Skeletal muscle satellite cell (primary cell): ENCODE results near the gene BEND7.
"Not testable (repeated sequence)": the region's sequence is repeated elsewhere in the genome, so short reads cannot be mapped to it uniquely, and the experiment has no call there.

ENCODE experiments used
- H3K27me3 ChIP-seq: 2 replicates; pipeline ENCODE4 v1.7.0; 2013; ENCODE audit warnings: low read length; ENCODE audit not compliant: control insufficient read depth, insufficient read depth
- H3K36me3 ChIP-seq: 2 replicates; pipeline ENCODE4 v1.7.0; 2013; ENCODE audit warnings: mild to moderate bottlenecking, control low read depth, low read length; ENCODE audit not compliant: insufficient read depth
- H3K4me1 ChIP-seq: 2 replicates; pipeline ENCODE4 v1.7.0; 2013; ENCODE audit warnings: low read length; ENCODE audit not compliant: control insufficient read depth, insufficient read depth
- H3K4me2 ChIP-seq: 2 replicates; pipeline ENCODE4 v1.7.0; 2013; ENCODE audit warnings: mild to moderate bottlenecking, low read length
- H3K4me3 ChIP-seq: 2 replicates; pipeline ENCODE4 v1.7.0; 2013; ENCODE audit warnings: low read length
- H3K9ac ChIP-seq: 2 replicates; pipeline ENCODE4 v1.7.0; 2013; ENCODE audit warnings: mild to moderate bottlenecking, low read depth, low read length, moderate library complexity
- H3K9me3 ChIP-seq: replicated peaks from 2 replicates; pipeline ENCODE4 v1.7.0; 2013; ENCODE audit warnings: mild to moderate bottlenecking, control low read depth, low read length

BEND7 gene

DNA sequence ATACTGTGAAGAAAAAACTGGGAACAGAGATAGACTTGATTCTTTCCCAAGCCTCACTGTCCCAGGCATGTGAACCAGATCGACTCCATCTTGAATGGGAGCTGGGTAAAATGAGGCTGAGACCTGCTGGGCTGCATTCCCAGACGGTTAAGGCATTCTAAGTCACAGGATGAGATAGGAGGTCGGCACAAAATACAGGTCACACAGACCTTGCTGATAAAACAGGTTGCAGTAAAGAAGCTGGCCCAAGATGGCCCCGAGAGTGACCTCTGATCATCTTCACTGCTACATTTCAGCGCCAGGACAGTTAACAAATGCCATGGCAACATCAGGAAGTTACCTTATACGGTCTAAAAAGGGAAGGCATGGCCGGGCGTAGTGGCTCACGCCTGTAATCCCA lies 9.2 kb upstream of the BEND7 start:
- not testable (repeated sequence) for H3K4me1 ChIP-seq, H3K4me2 ChIP-seq, H3K4me3 ChIP-seq, H3K36me3 ChIP-seq, H3K9me3 ChIP-seq, H3K9ac ChIP-seq
- peaks cover 44% of the 10 kb centered on the region for H3K27me3 ChIP-seq

DNA sequence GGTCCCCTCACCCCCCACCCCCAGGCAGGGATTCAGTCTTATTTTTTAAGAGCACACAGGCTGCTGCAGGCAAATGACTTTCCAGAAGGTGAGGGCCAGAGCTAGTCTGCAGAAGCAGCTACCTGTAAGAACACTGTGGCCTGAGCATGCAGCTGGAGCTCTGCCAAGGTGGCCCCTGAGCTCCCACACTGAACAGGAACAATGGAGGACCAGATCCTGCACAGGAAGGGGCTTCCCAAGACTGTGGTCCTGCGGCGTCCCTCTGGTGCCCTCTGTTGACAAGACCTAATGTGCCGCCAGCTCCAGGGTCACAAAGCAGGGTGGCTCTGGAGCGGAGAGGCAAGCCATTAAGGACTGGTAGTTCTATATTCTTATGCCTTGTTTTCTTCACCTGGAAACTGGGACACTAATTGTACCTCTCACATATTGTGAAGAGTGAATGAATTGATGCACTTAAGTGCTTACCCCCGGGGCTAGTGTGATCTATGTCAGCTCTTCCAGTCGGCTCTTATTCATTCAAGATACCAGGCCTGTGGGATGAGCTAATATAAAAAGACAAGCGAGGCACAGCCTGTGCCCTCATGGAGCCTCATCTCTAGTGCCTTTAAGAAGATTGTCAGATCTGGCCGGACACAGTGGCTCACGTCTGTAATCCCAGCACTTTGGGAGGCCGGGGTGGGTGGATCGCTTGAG lies 8.0 kb upstream of the BEND7 start:
- Histone ChIP-seq H3K27me3 (peaks cover 35% of the 10 kb centered on the region), H3K4me3 (no peak overlapping the region)

DNA sequence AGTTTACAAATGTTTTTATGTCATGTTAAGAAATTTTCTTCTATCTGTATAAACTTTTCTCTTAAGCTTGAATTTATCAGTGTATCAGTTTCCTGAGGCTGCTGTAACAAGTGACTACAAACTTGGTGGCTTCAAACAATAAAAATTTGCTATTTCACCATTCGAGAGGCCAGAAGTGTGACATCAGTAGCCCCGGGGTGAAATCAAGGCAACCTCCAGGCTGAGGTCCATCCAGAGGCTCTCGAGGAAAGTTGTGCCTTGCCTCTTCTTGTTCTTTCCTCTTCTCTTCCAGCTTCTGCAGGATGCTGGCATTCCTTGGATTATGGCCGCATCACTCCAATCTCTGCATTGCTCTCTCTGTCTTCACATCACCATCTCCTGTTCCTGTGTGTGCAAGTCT lies 6.5 kb upstream of the BEND7 start:
- Histone ChIP-seq H3K4me2 (no peak overlapping the region), H3K4me3 (no peak overlapping the region), H3K9me3 (no peaks in the 10 kb centered on the region), H3K36me3 (no peaks in the 10 kb centered on the region), H3K27me3 (peaks cover 21% of the 10 kb centered on the region), H3K4me1 (no peaks in the 10 kb centered on the region), H3K9ac (no peak overlapping the region)

More for the DNA sequence above, 8.0 kb upstream of the BEND7 start:
- Histone ChIP-seq H3K4me1 (no peaks in the 10 kb centered on the region), H3K36me3 (no peaks in the 10 kb centered on the region), H3K9ac (no peak overlapping the region), H3K9me3 (no peaks in the 10 kb centered on the region), H3K4me2 (no peak overlapping the region)

DNA sequence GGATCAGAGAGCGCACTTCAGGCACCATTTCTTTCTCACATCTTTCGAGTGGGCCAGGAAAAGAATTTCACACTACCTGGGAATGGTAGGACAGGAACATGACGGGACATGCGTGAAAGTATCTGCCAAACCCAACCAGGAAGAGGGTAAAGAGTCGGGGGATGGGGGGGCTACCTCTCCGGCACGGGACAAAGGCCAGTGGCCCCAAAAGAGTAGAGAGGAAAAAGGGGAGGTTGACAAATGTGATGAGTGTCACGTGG lies 830 bp upstream of the BEND7 start:
- H3K9me3 ChIP-seq = no peaks in the 10 kb centered on the region
- no peak overlapping the region for H3K4me3 ChIP-seq

DNA sequence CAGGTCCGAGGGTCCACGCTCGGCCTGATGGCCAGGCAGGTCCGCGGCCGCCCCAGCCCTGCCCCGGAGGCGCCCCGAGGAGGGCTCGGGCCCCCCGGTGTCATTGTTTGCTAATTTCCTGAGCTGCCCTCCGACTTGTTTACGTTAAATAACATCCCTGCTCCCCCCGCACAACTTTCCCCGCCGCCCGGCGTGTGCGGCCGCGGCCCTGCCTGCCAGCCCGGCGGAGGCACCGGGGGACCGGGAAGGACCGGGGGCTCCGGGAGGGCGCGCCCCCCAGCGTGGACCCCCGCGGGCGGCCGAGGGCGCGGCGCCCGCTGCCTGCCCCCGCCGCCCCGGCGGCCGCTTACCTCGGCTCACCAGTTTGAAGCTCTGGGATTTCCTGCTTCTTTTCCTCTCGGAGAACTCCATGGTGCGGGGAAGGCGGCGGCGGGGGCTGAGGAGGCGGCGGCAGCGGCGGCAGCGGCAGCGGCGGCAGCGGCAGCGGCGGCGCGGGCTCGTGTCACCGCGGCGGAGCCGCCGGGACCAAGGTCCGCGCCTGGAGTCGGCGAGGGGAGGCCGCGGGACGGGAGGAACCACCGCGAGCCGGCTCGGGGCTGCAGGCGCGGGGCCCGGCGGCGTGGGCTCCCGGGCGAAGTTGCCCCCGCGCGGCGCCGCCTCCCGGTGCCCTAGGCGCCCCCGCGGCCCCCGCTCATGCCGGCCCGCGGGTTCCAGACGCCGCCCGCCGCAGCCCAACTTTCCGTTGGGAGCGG lies 515 bp downstream of the BEND7 start:
- Histone ChIP-seq H3K36me3 (no peaks in the 10 kb centered on the region), H3K27me3 (peaks cover 3% of the 10 kb centered on the region), H3K9me3 (no peaks in the 10 kb centered on the region), H3K9ac (peak overlapping the region; percentile 75), H3K4me2 (peak overlapping the region; percentile 94), H3K4me3 (peak overlapping the region; percentile 78), H3K4me1 (peaks cover 23% of the 10 kb centered on the region)

More for the DNA sequence above, 830 bp upstream of the BEND7 start:
- Histone ChIP-seq H3K27me3 (peaks cover 5% of the 10 kb centered on the region), H3K9ac (peak overlapping the region; percentile 76), H3K4me2 (peak overlapping the region; percentile 86), H3K36me3 (no peaks in the 10 kb centered on the region), H3K4me1 (peaks cover 23% of the 10 kb centered on the region)

DNA sequence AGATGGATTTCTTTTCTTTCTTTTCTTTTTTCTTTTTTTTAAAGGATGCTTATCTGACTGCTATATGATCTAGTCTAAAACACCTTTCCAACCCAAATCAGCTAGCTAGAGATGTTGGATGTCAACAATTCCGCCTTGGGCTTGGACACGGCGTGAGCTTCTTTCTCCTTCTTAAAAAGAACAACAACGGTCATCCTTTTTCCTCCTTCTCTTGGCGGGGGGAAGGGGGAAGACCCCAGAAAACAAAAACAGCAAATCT lies 1.0 kb downstream of the BEND7 start:
- Histone ChIP-seq H3K4me2 (peak overlapping the region; percentile 94), H3K4me1 (peaks cover 23% of the 10 kb centered on the region), H3K36me3 (no peaks in the 10 kb centered on the region), H3K9ac (peak overlapping the region; percentile 75), H3K4me3 (peak overlapping the region; percentile 78), H3K27me3 (no peaks in the 10 kb centered on the region), H3K9me3 (no peaks in the 10 kb centered on the region)

DNA sequence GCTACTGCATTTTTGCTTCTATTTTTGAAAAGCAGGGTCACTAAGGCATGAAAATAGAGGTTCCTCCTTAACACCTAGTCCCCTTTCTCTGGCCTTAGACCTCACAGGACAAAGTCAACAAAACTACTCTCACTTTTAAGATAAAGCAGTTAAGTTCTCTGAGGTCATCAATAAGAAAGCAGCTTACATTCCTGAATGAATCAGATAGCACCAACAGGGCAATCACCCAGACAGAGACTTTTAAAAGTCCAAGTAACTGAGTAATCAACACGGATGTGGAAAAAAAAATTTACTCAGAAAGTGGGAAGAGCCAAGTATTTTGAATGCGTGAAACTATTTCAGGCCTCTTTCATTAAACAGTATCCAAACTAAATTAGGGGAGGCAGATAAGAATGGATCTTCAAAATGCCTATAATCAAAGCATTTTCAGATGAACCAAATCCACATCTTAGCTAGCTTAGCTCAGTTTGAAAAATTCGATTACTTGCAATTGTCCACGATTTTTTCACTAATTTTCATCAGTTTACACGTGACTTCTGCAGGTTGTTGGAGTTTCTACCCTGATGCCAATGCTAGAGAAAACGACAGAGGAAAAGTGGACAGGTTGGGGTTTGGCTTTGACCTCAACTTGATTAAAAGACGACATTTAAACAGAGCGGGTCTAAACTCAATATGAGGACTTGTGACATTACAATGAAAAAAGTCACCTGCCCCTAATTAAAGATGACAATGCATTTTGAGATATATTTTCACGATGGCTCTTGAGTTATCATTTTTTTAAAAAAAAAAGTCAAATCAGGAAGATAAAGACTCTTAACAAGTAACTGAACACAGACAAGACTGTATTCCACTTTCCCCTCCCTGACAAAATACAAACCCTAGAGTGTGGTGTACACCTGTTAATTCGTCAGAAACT lies 1.6 kb downstream of the BEND7 start:
- H3K4me1 ChIP-seq = peaks cover 23% of the 10 kb centered on the region
- peak overlapping the region; percentile 94 for H3K4me2 ChIP-seq
- peak overlapping the region; percentile 78 for H3K4me3 ChIP-seq
- H3K9me3 ChIP-seq = no peaks in the 10 kb centered on the region
- no peaks in the 10 kb centered on the region for H3K36me3 ChIP-seq
- H3K9ac ChIP-seq = peak overlapping the region; percentile 75
- no peaks in the 10 kb centered on the region for H3K27me3 ChIP-seq

DNA sequence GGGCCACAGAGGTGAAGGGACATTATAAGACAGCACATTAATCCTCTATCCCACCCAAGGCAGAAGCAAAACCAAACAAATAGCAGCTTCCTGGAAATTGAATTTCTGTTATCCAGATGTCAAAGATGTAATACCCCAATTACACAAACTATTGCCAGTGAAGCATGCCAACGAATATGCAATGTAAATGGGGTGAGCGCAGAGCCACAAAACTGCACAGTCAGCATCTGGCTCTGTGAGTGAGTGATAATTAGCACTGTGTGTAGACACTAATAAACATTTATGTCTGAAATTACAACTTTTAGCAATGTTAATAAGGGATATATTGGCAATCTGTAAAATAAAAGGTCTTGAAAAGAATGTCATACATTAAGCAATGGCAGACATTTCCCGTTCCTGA lies 3.2 kb downstream of the BEND7 start:
- H3K27me3 ChIP-seq = no peaks in the 10 kb centered on the region
- H3K9ac ChIP-seq = no peak overlapping the region

DNA sequence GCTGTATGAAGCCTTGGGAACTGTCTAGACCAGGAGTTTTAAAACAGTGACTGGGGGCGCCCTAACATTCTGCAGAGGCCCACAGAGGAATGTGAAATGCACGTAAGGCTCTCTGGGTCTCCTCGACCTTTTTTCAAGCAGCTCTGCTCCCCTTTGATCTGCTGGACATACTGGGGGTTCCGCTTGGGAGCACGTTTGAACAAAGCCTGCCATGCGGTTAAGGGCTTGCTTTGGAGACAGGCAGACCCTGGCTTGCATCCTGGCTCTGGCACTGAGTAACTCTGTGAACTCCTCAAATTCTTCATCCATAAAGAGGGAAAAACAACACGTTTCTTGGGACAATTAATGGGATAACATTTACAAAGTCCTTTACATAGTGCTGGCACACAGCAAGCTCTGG lies 7.8 kb downstream of the BEND7 start:
- H3K36me3 ChIP-seq = no peaks in the 10 kb centered on the region
- no peak overlapping the region for H3K9ac ChIP-seq
- no peak overlapping the region for H3K4me2 ChIP-seq
- no peak overlapping the region for H3K4me3 ChIP-seq
- no peaks in the 10 kb centered on the region for H3K4me1 ChIP-seq
- no peaks in the 10 kb centered on the region for H3K9me3 ChIP-seq
- H3K27me3 ChIP-seq = no peaks in the 10 kb centered on the region

More for the DNA sequence above, 3.2 kb downstream of the BEND7 start:
- H3K4me3 ChIP-seq = no peak overlapping the region
- H3K4me2 ChIP-seq = no peak overlapping the region
- H3K9me3 ChIP-seq = no peaks in the 10 kb centered on the region
- H3K36me3 ChIP-seq = no peaks in the 10 kb centered on the region
- peaks cover 23% of the 10 kb centered on the region for H3K4me1 ChIP-seq

DNA sequence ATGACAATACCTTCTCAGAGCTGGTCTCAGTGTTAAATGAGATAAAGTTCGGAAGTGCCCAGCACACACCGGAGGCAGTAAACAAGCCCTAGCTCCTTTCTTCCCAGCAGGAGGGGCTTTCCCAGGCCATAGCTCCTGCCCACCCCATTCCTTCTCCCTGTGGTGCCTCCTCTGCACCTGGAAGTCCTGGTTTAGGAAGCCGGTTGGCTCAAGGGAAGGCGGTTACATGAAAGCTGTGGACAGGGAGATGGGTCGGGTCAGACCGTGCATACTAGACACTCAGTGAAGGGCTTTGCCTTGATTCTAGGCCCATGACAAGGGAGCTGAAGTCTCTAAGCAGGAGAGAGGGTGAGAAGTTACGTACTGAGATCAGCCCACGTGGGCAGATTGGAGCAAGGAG lies 8.6 kb downstream of the BEND7 start:
- Histone ChIP-seq H3K4me2 (no peak overlapping the region), H3K27me3 (no peaks in the 10 kb centered on the region), H3K4me3 (no peak overlapping the region), H3K9ac (no peak overlapping the region), H3K4me1 (no peaks in the 10 kb centered on the region), H3K9me3 (no peaks in the 10 kb centered on the region), H3K36me3 (no peaks in the 10 kb centered on the region)

DNA sequence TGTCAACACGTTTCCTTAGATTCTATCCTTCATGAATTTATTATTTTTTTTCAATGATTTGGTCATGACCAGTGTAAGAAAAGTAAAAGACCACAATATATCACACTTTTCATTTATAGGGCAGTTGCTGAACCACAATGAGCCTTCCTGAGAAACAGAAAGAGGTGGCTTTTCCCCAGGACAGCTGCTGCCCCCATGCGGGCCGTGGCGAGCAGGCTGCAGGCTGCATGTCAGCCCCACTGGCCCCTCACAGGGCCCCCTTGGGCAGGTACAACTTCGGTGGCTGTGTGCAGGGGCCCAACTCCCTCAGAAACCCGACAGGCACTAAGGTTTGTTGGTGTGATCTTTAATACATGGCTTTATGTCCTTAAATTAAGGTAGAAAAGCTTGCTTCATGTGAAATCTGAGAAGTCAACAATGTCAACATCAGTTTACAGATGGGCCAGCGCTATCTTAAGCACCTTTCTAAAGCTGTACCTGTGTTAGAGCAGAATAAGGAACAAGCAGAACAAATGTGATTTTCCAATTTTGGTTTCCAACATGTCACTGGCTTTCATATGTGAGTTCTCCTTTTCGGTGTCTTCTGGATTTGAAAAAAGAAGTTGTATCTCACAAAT lies 10.6 kb downstream of the BEND7 start:
- no peak overlapping the region for H3K4me2 ChIP-seq
- no peaks in the 10 kb centered on the region for H3K9me3 ChIP-seq
- no peak overlapping the region for H3K9ac ChIP-seq
- H3K4me1 ChIP-seq = no peaks in the 10 kb centered on the region
- H3K36me3 ChIP-seq = no peaks in the 10 kb centered on the region
- H3K27me3 ChIP-seq = no peaks in the 10 kb centered on the region
- H3K4me3 ChIP-seq = no peak overlapping the region
